ENCODE results near the gene RIF1.

RIF1 gene

GRCh38 chr2:151401149-151401548, 8.6 kb upstream of the RIF1 start:
- no peak for TF ChIP-seq REST (IDR thresholded peaks at IDR 0.05; ENCODE audit: insufficient read depth in 1 of 2, low read depth in 2 of 2, low read length in 2 of 2)
- TF ChIP-seq FOXP2 (optimal IDR thresholded peaks at IDR 0.05; ENCODE audit: borderline replicate concordance, extremely low read depth, extremely low read length, insufficient read depth) = no peak
- TF ChIP-seq SIN3A (IDR thresholded peaks at IDR 0.05; ENCODE audit: borderline replicate concordance, insufficient read depth, low read length) = no peak
- no peak for TF ChIP-seq POLR2AphosphoS5 (IDR thresholded peaks at IDR 0.05; ENCODE audit: low read depth, low read length)
- TF ChIP-seq TAF1 (IDR thresholded peaks at IDR 0.05; ENCODE audit: borderline replicate concordance, insufficient read depth, low read length) = no peak

GRCh38 chr2:151403914-151404313, 5.8 kb upstream of the RIF1 start:
- no peak for TF ChIP-seq REST (IDR thresholded peaks at IDR 0.05; ENCODE audit: insufficient read depth in 1 of 2, low read depth in 2 of 2, low read length in 2 of 2)
- no peak for TF ChIP-seq SIN3A (IDR thresholded peaks at IDR 0.05; ENCODE audit: borderline replicate concordance, insufficient read depth, low read length)
- no peak for TF ChIP-seq FOXP2 (optimal IDR thresholded peaks at IDR 0.05; ENCODE audit: borderline replicate concordance, extremely low read depth, extremely low read length, insufficient read depth)
- TF ChIP-seq POLR2AphosphoS5 (IDR thresholded peaks at IDR 0.05; ENCODE audit: low read depth, low read length) = no peak
- no peak for TF ChIP-seq TAF1 (IDR thresholded peaks at IDR 0.05; ENCODE audit: borderline replicate concordance, insufficient read depth, low read length)

- no peak for TF ChIP-seq TAF1 (IDR thresholded peaks at IDR 0.05; ENCODE audit: borderline replicate concordance, insufficient read depth, low read length)
- TF ChIP-seq SIN3A (IDR thresholded peaks at IDR 0.05; ENCODE audit: borderline replicate concordance, insufficient read depth, low read length) = no peak
- no peak for TF ChIP-seq FOXP2 (optimal IDR thresholded peaks at IDR 0.05; ENCODE audit: borderline replicate concordance, extremely low read depth, extremely low read length, insufficient read depth)
- TF ChIP-seq POLR2AphosphoS5 (IDR thresholded peaks at IDR 0.05; ENCODE audit: low read depth, low read length) = no peak
- TF ChIP-seq REST (IDR thresholded peaks at IDR 0.05; ENCODE audit: insufficient read depth in 1 of 2, low read depth in 2 of 2, low read length in 2 of 2) = no peak
Observed at GRCh38 chr2:151405376-151405775, 4.3 kb upstream of the RIF1 start.

GRCh38 chr2:151407281-151407680, 2.4 kb upstream of the RIF1 start:
- TF ChIP-seq SIN3A (IDR thresholded peaks at IDR 0.05; ENCODE audit: borderline replicate concordance, insufficient read depth, low read length) (no peak), POLR2AphosphoS5 (IDR thresholded peaks at IDR 0.05; ENCODE audit: low read depth, low read length) (no peak)

- no peak for TF ChIP-seq TAF1 (IDR thresholded peaks at IDR 0.05; ENCODE audit: borderline replicate concordance, insufficient read depth, low read length)
- no peak for TF ChIP-seq REST (IDR thresholded peaks at IDR 0.05; ENCODE audit: insufficient read depth in 1 of 2, low read depth in 2 of 2, low read length in 2 of 2)
- TF ChIP-seq POLR2AphosphoS5 (IDR thresholded peaks at IDR 0.05; ENCODE audit: low read depth, low read length) = no peak
- no peak for TF ChIP-seq SIN3A (IDR thresholded peaks at IDR 0.05; ENCODE audit: borderline replicate concordance, insufficient read depth, low read length)
- TF ChIP-seq FOXP2 (optimal IDR thresholded peaks at IDR 0.05; ENCODE audit: borderline replicate concordance, extremely low read depth, extremely low read length, insufficient read depth) = no peak
Observed at GRCh38 chr2:151408788-151409600, 708 bp upstream of the RIF1 start.

Data from PFSK-1 (cell line).